Vagina (tissue), 2 donors: Measurements from ENCODE around the gene CCDC34.

ENCODE experiments used
- POLR2A ChIP-seq, 2 donors: fragments of 450-650 bp; IDR thresholded peaks; one replicate each; pipeline ENCODE4 v1.6.1; 2017; ENCODE audit warnings: antibody characterized with exemption in 2 of 2, mild to moderate bottlenecking in 2 of 2, moderate library complexity in 2 of 2
- TF ChIP-seq, protein P1 (sequence below), 3 experiments: fragments of 450-650 bp in 2 of 3; fragments of 200-600 bp in 1 of 3; sonication (generic) in 1 of 3; IDR thresholded peaks; one replicate each; pipeline ENCODE4 v1.5.1; 2017 to 2019; ENCODE audit warnings: antibody characterized with exemption in 3 of 3, mild to moderate bottlenecking in 2 of 3, moderate library complexity in 2 of 3

DNA sequence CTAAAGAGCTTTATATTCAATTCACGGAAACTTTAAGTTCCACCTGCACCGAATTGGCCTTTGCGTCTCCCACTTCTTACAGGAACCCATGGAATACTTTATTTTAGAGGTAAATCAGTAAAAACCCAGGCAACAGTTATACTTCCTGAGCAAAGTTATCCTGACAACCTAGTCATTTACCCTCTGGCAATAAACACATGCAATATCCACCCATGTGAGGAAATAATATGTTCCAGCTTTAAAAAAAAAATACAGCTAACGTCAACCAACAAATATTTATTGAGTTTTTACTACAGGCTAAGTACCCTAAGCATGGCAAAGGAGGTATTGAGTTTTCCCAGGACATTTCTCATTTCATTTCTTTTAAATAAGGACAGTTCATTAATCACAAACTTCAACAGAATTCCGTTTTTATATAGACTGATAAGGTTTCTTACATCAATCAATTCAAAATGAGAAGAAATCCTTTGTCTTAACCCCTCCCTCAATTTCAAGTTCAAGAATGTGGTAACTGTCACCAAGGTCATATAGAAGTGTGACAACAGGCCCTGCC lies 38.3 kb upstream of the CCDC34 start:
- TF ChIP-seq, protein P1, sequence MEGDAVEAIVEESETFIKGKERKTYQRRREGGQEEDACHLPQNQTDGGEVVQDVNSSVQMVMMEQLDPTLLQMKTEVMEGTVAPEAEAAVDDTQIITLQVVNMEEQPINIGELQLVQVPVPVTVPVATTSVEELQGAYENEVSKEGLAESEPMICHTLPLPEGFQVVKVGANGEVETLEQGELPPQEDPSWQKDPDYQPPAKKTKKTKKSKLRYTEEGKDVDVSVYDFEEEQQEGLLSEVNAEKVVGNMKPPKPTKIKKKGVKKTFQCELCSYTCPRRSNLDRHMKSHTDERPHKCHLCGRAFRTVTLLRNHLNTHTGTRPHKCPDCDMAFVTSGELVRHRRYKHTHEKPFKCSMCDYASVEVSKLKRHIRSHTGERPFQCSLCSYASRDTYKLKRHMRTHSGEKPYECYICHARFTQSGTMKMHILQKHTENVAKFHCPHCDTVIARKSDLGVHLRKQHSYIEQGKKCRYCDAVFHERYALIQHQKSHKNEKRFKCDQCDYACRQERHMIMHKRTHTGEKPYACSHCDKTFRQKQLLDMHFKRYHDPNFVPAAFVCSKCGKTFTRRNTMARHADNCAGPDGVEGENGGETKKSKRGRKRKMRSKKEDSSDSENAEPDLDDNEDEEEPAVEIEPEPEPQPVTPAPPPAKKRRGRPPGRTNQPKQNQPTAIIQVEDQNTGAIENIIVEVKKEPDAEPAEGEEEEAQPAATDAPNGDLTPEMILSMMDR (IDR thresholded peaks at IDR 0.05): no peak
- TF ChIP-seq POLR2A (IDR thresholded peaks at IDR 0.05): no peak
